Fibroblast of skin of left quadriceps (primary cell): ENCODE measurements around the gene COL4A1.
A peak's percentile ranks its signal among the peaks of the same experiment; 100 is the strongest.

Experiments
- DNase-seq, 2 experiments: peaks; one replicate each; pipeline ENCODE4 v3.0.0-alpha.2; 2013; ENCODE audit warnings: low read depth in 2 of 2

The COL4A1 gene

GRCh38 chr13:110294146-110294545, 12.8 kb downstream of the COL4A1 start:
- no peak for DNase-seq

GRCh38 chr13:110293649-110294048, 13.3 kb downstream of the COL4A1 start:
- no peak for DNase-seq

DNA sequence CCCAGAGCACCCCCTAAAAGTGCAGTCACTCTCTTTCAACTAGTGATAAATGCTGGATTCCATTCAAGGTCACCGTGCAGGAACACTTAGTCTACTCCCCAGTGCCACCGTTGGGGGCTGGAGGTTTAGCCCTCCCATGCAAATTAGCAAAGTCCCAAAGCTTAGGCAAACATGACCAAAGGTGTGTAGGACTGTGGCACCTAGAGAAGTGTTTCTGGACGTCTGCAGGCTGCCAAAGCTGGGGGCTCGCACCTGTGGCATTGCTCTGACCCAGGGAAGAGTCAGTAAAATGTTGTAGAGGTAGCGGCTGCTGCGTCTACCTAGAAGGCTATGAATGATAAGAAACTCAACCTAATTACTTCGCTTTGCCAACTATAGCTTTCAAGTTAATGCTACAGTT, 13.9 kb downstream of the COL4A1 start:
- no peak for DNase-seq

DNA sequence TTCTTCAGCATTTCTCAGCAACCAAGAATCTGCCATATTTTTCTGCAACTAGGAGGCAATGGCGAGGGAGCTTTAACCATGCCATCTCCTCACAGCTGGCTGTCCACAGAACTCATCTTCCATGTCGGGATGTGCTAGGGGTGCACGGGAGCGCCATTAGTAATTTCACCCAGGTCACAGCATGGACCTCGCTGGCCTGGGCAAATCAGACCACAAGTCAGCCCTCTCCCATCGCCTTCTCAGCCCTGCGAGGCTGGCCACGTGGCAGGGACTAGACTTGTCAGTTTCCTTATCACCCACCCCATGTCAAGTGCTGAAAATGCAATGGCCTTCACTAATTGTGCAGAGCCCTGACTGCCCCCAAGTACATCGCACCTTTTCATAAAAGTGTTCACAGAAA, 15.7 kb downstream of the COL4A1 start:
- no peak for DNase-seq

DNA sequence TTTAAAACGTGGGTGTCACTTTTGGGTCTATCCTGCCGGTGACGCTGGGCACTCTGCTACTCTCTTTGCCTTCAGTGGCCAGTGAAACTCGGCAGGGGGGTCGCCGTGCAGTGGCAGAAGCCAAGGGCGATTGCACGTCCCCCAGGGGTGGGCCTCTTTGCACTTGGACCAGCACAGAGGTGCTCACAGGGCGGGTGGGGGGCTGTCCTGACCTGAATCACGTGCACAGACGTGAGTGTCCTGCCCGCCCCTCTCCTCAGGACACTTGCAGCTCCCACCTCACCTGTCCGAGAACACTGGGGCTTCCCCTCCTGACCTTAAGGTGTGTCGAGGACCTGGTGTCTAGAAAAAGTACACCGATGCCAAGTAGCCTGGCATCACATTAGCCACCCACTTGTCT, 16.1 kb downstream of the COL4A1 start:
- DNase-seq: no peak

GRCh38 chr13:110290153-110290552, 16.8 kb downstream of the COL4A1 start:
- no peak for DNase-seq

- no peak for DNase-seq
These were observed 17.3 kb downstream of the COL4A1 start for GRCh38 chr13:110289661-110290060.

GRCh38 chr13:110289174-110289573, 17.8 kb downstream of the COL4A1 start:
- DNase-seq: no peak

DNA sequence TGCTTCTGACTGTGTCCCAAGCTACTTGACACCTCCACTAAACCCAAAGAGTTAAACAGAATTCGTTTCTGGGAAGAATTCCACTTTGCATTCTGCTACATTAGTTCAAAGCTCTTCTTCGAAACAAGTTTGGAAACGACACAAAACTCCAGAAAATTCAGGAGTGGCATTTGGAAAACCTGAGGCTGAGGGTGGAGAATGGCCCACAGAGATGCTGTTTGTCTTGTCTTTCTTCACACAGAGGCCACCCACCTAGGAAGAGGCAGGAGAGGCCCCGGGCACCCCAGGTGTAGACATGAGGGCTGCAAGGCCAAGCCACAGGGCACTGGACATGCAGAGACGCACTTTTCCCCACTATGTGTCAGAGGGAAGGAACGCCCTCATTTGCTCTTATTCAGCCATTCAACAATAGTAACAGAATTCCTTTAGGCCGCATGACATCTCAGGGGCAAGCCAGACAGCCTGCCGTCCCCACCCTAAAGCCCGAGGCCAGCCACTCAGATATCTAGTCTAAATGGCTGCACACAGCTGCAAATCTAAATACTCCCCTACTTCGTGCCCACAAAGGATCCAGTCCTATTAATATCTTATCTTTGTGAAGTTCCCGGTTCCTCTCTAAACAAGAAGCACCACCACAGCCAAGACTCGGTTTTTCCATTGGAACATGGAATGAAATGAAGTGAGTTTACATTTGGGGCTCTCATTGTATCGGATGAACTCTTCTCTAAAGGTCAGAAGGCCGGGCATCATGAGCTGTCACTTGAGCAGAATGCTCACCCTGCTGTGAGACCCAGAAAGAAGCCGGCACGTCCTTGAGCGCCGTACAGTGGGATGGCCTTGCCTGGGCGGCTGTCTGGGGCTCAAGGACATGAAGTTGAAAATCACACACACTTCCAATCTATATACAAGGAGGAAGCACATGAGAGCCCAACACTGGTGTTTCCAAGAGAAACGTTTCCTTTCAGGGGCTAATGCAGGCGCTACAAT, 19.8 kb downstream of the COL4A1 start:
- DNase-seq: no peak

GRCh38 chr13:110285991-110286832, 20.7 kb downstream of the COL4A1 start:
- DNase-seq: no peak

- DNase-seq: no peak
These were observed 22.0 kb downstream of the COL4A1 start for GRCh38 chr13:110284779-110285484.

GRCh38 chr13:110283736-110284517, 23.0 kb downstream of the COL4A1 start:
- DNase-seq: peak; percentile 96

DNA sequence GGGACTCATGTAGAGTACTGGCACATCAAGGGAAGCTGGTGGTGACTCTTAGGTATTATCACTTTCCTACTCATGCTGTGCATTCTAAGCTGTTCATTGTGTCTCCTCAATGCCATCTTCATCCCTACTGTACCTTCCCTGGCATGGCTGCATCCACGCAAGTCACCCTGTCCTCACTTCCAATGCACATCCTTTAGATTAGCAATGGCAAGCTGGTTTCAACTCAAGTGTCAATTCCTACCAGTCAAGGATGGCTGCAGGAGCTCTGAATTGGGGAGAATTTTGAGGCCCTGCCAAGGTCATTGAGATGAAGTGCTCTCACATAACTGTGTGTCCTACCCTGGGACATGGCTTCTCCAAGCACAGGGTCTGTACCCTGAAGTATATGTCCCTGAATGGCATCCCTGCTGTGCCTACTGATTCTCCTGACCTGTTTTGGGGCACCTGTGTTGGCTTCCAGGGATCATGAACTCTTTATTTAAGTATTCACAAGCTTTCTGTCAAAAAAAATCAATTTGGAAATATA, 24.6 kb downstream of the COL4A1 start:
- DNase-seq: no peak

- no peak for DNase-seq
These were observed 25.2 kb downstream of the COL4A1 start for GRCh38 chr13:110281736-110282135.

GRCh38 chr13:110280985-110281688, 25.8 kb downstream of the COL4A1 start:
- DNase-seq: no peak

DNA sequence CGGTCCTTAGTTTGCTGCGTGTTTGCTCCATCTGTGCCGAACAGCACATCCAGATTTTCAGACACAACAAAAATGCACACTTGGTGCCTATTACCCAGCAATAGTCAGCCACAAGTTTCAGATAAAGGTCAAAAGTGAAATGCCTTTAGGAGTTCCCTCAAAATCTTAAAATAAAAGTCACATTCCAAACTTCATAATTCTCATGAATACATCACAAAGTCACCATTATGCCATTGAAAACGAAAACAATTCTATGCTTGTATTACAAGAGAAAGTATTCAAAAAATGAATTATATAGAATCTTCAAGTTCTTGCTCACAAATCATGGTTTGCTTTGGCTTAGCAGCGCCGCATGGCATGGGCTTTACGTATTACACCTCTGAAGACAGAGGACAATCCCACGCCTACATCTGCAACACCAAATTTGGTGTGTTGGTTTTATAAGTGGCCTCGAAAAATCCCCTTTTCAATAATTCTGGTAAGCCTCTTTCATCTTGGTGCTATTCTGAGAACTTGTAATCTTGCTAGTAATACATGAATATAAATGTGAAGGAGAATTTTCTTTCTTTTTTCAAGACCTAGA, 26.6 kb downstream of the COL4A1 start:
- no peak for DNase-seq

- DNase-seq: no peak
These were observed 27.3 kb downstream of the COL4A1 start for GRCh38 chr13:110279684-110280083.

- no peak for DNase-seq
These were observed 28.1 kb downstream of the COL4A1 start for GRCh38 chr13:110278859-110279258.

DNA sequence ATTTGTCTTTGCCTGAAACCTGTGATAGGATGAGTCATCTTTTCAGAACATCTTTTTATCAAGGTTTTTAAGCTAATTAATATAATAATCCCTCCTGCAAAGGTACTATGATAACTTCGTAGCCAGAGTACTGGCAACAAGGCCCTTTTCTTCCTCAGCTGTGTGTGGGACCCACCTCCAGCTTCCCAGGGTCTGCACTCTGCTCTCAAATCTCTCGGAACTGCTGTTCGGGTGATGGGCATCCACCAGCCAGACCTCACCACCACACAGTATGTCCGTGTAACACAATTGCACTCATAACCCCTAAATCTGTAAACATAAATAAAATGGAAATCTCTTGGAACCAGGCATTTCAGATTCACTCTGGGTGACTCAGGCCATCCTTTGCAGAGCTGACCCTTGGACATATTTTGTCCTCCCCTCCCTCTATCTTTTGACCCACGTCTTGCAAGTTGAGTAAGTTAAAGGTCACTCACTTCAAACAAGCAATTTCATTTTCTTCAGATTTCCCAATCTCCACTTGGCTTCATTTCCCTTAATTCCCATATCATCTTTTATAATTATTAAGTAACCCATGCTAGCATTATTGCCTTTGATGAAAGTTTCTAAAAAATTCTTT, 29.5 kb downstream of the COL4A1 start:
- DNase-seq: no peak
